DND-41 (cell line): ENCODE measurements around the gene PSD2.

Source experiments
- ATAC-seq: fragments of 200-7000 bp; cut with Tn5 transposase; 3 replicates; pipeline ENCODE4 v1.9.1; 2021; ENCODE audit warnings: low read depth; ENCODE audit not compliant: insufficient read depth
- DNase-seq: peaks from one replicate; pipeline ENCODE4 v3.0.0-alpha.2; 2020
- H2AFZ ChIP-seq: 2 replicates; pipeline ENCODE4 v1.6.0; 2012; ENCODE audit warnings: low read depth, low read length
- H3K27ac ChIP-seq: 2 replicates; pipeline ENCODE4 v1.5.1; 2012; ENCODE audit warnings: low read length, inconsistent platforms
- H3K27me3 ChIP-seq: fragments of 200-600 bp; sonication (generic); 2 replicates; pipeline ENCODE4 v1.6.0; 2012; ENCODE audit warnings: low read length, mild to moderate bottlenecking, inconsistent platforms; ENCODE audit not compliant: insufficient read depth, poor library complexity
- H3K36me3 ChIP-seq: 2 replicates; pipeline ENCODE4 v1.5.1; 2012; ENCODE audit warnings: low read length, inconsistent platforms; ENCODE audit not compliant: insufficient read depth
- H3K4me1 ChIP-seq: 2 replicates; pipeline ENCODE4 v1.5.1; 2012; ENCODE audit warnings: mild to moderate bottlenecking, low read length; ENCODE audit not compliant: insufficient read depth
- H3K4me2 ChIP-seq: 2 replicates; pipeline ENCODE4 v1.6.0; 2012; ENCODE audit warnings: mild to moderate bottlenecking, moderate library complexity, low read length, inconsistent platforms; ENCODE audit not compliant: insufficient read depth
- H3K4me3 ChIP-seq, 2 experiments: fragments of 200-600 bp in 1 of 2; shearing (Covaris generic) in 1 of 2; 2 replicates each; pipeline ENCODE4 v1.5.1; 2012 to 2016; ENCODE audit warnings: inconsistent platforms in 2 of 2, low read length in 2 of 2, mild to moderate bottlenecking in 2 of 2, low read depth in 1 of 2, moderate library complexity in 1 of 2
- H3K79me2 ChIP-seq: 2 replicates; pipeline ENCODE4 v1.6.0; 2012; ENCODE audit warnings: low read length, inconsistent platforms; ENCODE audit not compliant: insufficient read depth
- H3K9ac ChIP-seq: 2 replicates; pipeline ENCODE4 v1.6.0; 2012; ENCODE audit warnings: low read depth, mild to moderate bottlenecking, inconsistent platforms, low read length, moderate library complexity
- H3K9me3 ChIP-seq: 2 replicates; pipeline ENCODE4 v1.5.1; 2012; ENCODE audit warnings: low read length, moderate library complexity, mild to moderate bottlenecking, inconsistent platforms; ENCODE audit not compliant: insufficient read depth, severe bottlenecking
- H4K20me1 ChIP-seq: 2 replicates; pipeline ENCODE4 v1.6.0; 2012; ENCODE audit warnings: low read length; ENCODE audit not compliant: insufficient read depth
- EZH2 ChIP-seq: IDR thresholded peaks from 3 replicates; pipeline ENCODE4 v1.6.1; 2012; ENCODE audit warnings: borderline replicate concordance, low read depth, mild to moderate bottlenecking, moderate library complexity, low read length, inconsistent platforms; ENCODE audit not compliant: severe bottlenecking
- TF ChIP-seq, protein P1 (sequence below): IDR thresholded peaks from 2 replicates; pipeline ENCODE4 v1.5.1; 2012; ENCODE audit warnings: borderline replicate concordance, low read length, moderate library complexity, mild to moderate bottlenecking; ENCODE audit not compliant: poor library complexity, severe bottlenecking; ENCODE audit errors: extremely low read depth

PSD2 gene

DNA sequence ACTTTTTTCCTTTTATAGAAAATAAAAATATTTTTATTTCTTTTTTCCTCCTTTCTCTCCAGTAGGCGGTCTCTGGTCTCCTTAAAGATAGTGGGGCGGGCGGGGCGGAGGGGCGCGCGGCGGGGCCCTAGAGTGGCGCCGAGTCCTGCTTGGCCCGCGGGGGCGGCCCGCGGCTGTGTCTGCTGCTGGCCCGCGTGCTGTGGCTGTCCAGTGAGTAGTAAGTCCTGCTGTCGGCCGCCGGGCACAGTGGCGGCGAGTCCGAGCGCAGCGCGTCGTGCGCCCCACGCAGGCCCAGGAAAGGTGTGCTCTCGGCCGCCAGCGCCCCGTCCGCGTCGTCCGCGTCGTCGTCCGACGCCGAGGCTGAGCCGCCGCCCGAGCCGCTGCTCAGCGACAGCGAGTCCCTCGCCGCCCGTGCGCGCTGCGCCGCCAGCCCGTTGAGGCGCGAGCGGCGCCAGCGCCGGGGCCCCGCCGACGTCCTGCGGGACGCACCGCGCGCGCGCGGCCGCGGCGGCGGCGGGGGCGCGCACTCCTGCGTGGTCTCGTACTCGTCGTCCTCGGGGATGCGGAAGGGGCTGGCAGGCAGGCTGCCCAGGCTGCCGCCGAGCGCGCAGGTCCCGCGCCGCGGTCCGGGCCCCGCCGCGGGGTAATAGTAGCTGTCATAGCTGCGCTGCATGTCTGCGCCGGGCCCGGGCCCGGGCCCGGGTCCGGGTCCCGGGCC lies 52.3 kb downstream of the PSD2 start:
- Histone ChIP-seq H3K4me3 (no peak overlapping the region), H4K20me1 (no peaks in the 10 kb centered on the region), H2AFZ (no peak overlapping the region), H3K4me2 (no peak overlapping the region), H3K9ac (no peak overlapping the region), H3K36me3 (no peaks in the 10 kb centered on the region), H3K27me3 (peaks cover 8% of the 10 kb centered on the region), H3K79me2 (no peaks in the 10 kb centered on the region), H3K4me1 (no peaks in the 10 kb centered on the region), H3K27ac (no peak overlapping the region), H3K9me3 (no peaks in the 10 kb centered on the region)
- DNase-seq (no peak), ATAC-seq (no peak)
- no peak for TF ChIP-seq EZH2
- TF ChIP-seq, protein P1, sequence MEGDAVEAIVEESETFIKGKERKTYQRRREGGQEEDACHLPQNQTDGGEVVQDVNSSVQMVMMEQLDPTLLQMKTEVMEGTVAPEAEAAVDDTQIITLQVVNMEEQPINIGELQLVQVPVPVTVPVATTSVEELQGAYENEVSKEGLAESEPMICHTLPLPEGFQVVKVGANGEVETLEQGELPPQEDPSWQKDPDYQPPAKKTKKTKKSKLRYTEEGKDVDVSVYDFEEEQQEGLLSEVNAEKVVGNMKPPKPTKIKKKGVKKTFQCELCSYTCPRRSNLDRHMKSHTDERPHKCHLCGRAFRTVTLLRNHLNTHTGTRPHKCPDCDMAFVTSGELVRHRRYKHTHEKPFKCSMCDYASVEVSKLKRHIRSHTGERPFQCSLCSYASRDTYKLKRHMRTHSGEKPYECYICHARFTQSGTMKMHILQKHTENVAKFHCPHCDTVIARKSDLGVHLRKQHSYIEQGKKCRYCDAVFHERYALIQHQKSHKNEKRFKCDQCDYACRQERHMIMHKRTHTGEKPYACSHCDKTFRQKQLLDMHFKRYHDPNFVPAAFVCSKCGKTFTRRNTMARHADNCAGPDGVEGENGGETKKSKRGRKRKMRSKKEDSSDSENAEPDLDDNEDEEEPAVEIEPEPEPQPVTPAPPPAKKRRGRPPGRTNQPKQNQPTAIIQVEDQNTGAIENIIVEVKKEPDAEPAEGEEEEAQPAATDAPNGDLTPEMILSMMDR, result no peak

DNA sequence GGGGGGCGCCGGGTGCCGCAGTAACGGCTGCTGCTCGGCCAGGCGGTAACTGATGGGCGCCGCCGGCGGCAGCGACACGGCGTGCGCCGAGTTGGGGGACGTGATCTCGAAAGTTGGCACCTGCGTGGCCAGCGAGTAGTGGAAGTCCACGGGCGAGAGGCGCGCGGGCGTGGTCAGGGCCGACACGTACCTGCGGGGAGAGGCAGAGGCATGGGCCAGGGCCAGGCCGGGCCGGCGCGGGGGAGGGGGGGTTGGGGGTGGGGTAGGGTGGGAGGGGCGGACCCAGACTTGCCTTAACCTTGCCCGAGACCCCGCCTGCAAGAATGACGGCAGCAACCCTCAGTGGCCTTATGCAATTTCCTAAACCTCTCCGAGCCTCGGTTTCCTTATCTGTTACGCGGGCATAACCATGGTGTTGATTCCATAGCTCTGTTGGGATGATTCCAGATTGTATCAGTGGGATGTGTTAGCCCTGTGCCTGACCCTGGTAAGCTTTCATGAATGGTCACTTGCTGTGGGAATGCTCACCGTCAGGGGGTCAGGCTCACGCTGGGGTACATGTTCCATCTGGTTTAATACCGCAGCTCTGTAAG lies 53.0 kb downstream of the PSD2 start:
- H3K36me3 ChIP-seq, result no peaks in the 10 kb centered on the region
- TF ChIP-seq EZH2, result no peak
- TF ChIP-seq, protein P1, result no peak
- no peaks in the 10 kb centered on the region for H4K20me1 ChIP-seq
- H3K27ac ChIP-seq, result no peak overlapping the region
- DNase-seq (no peak), ATAC-seq (no peak)
- no peaks in the 10 kb centered on the region for H3K79me2 ChIP-seq
- no peaks in the 10 kb centered on the region for H3K9me3 ChIP-seq
- no peak overlapping the region for H3K4me3 ChIP-seq
- no peaks in the 10 kb centered on the region for H3K4me1 ChIP-seq
- H3K9ac ChIP-seq, result no peak overlapping the region
- H2AFZ ChIP-seq, result no peak overlapping the region
- H3K27me3 ChIP-seq, result peaks cover 8% of the 10 kb centered on the region
- no peak overlapping the region for H3K4me2 ChIP-seq

- Histone ChIP-seq H2AFZ (no peak overlapping the region), H3K79me2 (no peaks in the 10 kb centered on the region), H3K9ac (no peak overlapping the region), H3K4me3 (no peak overlapping the region), H3K27me3 (peaks cover 8% of the 10 kb centered on the region), H3K9me3 (no peaks in the 10 kb centered on the region), H3K36me3 (no peaks in the 10 kb centered on the region), H4K20me1 (no peaks in the 10 kb centered on the region), H3K4me2 (no peak overlapping the region), H3K4me1 (no peaks in the 10 kb centered on the region), H3K27ac (no peak overlapping the region)
- ATAC-seq (no peak), DNase-seq (no peak)
- no peak for TF ChIP-seq EZH2
- TF ChIP-seq, protein P1, result no peak
Observed at GRCh38 chr5:139849501-139849900, 53.9 kb downstream of the PSD2 start.
